HG02610 (cell line): ENCODE data around the gene C5orf47.
"Not testable (repeated sequence)": the region's sequence is repeated elsewhere in the genome, so short reads cannot be mapped to it uniquely, and the experiment has no call there.

ENCODE experiments used
- ATAC-seq: cut with Tn5 transposase; IDR thresholded peaks from one replicate; pipeline ENCODE4 v1.9.1; 2021; ENCODE audit warnings: mild to moderate bottlenecking, moderate library complexity; ENCODE audit not compliant: unreplicated experiment

Gene C5orf47

DNA sequence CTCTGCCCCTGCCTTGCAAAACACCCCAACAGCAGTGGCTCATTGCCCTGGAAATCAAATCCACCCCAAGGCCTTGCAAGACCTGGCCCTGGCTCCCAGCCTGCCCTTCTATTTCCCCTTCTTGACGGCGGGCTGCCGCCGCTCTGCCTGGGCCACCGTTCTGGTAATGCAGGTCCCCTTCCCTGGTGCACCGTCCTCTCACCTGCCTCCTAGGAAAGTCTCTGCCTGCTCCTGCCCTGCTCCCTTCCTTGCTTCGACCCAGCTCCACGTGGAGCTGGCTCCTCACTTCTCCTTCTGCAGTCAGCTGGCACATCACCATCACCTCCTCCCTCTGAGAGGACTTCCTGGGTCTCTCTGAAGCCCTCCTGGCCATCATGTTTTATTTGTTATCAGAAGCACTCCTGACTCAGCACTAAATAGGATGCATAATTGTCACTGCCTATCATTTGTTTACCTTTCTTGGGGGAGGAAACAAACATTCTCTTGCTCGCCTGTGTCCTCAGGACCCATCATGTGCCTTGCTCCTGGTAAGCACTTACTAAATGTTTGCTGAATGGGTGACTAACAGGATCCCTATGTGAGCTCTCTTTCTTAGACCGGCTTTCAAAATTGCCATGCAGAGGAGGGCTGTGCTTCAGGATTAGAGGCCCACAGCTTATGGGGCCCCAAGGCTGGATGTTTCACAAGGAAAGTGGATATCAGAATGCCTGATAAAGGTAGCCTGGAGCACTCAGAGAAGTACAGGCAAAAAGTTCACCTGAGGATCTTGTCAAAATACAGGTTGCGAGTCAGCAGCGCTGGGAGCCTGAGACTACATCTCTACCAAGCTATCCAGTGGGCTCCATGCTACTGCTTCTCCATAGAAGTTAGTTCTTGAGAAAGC, 19.6 kb upstream of the C5orf47 start:
- no peak for ATAC-seq

DNA sequence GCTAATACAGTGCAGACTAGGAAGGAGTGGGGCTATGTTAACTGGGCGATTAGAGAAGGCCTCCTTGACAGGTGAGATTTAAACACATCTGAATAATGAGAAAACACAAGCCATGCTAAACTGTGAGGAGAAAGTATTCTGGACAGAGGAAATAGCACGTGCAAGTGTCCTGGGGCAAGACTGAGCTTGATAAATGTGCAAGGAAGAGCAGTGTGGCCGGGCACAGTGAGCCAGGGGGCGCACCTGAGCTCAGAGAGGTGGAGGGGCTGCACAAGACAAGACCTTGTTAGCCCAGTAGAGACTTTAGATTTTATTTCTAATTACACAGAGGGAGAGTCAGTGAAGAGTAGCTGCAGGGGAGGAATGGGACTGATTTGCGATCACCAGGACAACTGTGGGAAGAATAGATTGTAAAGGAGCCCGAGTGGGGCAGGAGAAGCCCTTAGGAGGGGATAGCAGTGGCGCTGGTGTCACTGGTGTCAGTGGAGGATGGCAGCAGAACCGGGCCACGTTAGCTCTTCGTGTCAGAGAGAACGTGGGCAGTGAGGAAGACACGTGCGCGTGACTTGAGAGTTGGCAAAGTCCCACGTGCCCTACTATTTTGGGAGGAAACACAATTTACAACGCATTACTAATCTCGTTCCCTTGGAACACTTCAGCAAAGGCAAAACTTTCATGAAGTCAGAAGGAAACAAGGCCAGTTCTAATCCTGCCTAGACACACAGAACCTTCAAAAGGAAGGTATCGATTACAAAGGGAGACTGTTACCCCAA, 17.9 kb upstream of the C5orf47 start:
- no peak for ATAC-seq

DNA sequence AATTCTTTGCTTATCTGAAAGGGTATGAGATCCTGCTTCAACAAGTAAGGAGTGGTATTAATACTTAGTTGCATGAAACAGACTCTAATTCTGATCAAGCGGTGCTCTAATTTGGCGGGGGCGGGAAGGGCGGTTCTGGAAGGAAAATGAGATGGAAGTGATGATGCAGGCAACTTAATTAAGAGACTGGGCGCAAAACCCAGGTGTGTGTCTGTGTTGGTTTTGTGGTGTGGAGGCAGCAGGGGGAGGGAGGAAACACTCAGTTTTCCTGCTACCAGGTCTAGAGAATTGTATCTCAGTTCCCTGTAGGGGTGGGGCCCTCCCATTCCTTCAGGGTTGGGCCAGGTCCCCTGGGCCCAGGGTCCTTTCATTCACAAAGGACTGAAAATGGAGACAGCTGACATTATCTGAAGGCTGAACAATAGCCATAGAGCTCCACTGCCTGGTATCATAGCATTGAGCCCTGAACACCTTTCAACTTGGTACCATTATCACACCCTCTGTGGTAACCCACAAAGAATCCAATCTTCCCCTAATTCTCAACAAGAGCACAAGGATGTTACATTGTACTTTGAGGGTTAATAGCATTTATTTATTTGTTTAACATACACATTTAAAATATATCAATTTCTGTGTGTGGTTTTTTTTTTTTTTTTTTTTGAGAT, 17.2 kb upstream of the C5orf47 start:
- no peak for ATAC-seq

DNA sequence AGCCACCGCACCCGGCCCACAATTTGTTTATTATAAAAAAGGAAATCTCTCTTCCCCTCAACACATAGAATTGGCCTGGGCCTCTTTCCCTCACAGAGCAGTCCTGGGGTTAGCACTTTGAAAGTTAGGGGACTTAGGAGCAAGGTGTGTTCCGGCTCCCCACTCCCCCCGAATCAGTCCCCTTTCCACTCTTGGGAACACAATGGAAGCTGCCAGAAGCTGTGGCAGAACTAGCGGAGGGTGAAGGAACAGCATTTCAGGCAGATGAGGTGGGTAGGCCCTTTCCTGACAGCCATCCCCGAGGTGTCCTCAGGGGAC, 16.4 kb upstream of the C5orf47 start:
- ATAC-seq = no peak

DNA sequence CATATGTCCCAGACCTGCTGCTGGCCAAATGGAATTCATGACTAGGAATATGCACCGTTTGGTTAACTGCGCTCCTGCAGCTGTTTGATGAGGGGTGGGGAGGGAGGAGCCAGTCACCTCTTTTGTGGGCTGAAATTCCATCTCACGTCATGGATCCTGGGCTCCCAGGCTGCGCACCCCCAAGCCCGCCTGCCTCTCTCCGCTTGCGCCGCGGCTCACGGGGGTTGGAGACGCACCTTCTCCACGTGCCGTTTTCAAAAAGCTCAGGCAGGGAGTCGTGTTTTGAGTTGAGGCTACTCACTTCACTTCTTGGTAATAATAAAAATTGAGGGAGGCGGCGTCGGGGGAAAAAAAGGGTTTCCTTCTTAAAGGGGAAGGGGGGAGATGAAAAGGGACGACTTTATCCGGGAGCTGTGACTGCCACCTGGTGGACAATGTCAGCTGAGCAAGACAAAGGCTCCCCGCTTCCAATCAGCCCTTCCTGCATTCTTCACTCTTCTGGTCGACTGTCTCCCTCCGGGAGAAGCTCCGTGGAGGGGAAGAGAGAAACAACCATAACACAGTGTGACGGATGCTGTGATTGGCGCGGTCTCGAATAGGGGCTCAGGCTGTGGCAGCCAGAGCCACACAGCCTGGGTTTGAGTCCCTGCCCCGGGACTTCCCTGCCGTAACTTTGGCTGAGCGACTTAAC, 15.9 kb upstream of the C5orf47 start:
- ATAC-seq = no peak

DNA sequence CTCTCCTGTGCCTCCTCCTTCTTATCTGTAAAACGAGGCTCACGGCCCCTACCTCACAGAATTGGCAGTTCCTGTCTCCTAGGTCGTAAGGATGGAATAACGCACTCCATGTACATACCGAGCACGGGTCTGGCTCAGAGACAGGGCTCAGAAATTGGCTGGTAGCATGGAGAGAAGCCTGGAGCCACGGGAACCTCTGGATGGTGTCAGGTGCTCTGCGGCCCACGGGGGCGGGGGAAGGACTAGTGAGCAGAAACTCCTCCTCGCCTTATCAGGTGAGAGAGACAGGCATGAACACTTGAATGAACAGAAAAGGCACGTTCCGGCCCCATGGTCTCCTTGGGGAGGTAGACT, 15.4 kb upstream of the C5orf47 start:
- ATAC-seq = no peak

DNA sequence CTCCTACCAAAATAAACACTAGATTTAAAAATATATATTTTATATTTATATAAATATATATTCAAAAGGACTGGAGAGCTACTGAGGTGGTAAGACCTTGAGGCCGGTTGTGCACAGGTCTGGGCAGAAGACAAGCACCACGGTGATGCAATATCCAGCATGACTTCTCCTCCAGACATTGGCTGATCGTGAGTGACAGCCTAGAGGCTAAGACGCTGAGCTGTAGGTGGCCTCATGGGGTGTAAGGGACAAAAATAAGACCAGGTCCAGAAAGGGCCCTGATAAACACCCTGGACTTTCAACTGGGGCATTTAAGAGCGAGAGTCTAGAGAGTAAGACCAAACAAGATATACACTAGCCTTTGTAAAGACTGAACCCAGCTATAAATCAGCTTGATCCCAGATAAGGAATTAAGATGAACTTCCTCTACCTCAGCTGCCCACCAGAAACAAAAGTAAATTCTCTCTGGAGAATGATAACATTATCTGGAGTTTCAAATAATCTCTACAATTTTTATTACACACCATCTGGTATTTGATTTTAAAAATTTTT, 14.2 kb upstream of the C5orf47 start:
- no peak for ATAC-seq

DNA sequence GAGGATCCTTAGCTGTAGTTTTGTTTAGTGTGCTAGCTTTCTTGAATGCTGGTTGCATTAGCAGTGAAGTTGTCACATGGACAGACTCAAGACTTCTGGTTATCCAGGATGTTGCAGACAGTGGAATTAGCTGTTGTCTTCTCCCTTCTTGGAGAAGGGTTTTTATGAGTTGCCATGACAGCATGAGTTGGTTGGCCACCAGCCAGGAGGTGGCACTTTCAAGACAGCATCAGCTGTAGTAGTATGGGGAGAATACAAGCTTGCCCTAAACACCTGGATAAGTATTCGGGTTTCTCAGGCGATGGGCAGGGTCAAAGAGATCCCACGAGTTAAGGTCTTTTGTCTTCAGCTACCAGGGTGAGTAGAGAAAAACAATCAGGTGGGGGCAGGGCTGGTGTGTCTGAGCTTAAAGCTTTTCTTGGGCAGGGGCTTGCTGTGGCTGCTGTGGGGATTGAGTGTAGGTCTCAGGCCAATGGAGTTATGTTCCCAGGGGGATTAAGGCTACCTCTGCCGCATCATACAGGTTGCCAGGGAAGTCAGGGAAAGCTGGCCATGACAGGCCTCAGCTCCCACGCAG, 7.7 kb upstream of the C5orf47 start:
- ATAC-seq = no peak

DNA sequence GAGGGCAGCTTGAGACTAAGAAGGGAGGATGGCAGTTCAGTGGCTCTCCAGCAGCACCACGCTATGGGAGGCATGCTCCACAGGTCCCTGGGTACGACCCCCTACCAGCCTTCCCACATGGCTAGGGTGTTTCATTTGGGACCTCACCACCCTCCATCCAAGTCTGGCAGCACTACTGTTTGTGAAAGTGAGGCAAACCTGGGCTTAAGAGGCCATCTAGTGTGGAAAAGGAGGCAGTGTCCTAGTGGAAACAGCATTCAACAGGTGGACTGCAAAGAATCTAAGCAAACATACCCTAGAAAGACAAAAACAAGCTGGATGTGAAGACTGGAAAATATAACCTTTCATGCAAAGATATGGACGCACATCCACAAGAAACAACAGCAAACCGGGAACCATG, 4.8 kb upstream of the C5orf47 start:
- no peak for ATAC-seq

DNA sequence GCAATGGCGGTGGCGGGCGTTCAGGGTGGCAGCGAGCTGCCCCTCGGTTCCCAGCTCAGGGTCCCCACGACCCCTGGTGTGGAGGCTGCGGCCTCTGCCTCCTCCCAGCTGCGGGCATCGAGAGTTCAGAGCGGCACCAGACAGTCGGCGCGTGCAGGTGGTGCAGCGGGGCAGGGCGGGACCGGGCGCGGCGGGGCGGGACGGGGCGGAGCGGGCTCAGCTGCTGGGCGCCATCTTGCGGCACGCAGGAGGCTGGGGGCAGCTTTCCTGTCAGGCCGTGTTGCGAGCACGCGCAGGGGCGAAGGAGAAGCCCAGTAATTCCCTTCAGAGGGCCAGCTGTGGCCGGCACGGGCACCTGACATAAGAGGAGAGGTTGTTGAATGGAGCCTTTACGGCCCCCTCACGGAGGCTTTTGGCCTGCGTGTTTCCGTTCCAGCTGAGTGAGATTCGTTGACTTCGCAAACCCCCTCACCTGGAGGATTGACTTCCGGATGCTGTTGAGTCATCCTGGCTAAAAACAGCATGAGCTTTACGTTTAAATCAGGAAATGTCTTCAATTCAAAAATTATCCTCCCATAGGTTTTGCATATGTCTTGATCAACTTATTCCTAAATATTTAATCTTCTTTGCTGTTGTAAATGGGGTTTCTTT, 587 bp downstream of the C5orf47 start:
- ATAC-seq = no peak

DNA sequence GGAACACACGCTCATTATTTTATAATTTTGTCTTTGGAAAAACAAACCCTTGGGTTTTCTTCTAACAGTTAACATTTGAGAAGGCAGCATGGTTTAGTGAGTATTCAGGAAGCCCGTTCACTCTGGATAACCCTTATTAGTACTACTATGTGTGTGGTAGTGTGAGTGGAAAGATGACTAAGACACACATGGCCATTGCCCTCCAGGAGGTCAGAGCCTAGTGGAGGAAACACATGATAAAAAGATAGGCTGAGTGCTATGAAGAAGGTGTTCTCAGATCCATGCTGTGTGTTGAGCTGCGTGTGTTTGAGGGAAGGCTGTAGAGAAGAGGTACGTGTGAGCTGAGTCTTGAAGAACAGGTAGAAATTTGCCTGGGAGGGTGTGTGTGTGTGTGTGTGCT, 8.4 kb downstream of the C5orf47 start:
- ATAC-seq = no peak

DNA sequence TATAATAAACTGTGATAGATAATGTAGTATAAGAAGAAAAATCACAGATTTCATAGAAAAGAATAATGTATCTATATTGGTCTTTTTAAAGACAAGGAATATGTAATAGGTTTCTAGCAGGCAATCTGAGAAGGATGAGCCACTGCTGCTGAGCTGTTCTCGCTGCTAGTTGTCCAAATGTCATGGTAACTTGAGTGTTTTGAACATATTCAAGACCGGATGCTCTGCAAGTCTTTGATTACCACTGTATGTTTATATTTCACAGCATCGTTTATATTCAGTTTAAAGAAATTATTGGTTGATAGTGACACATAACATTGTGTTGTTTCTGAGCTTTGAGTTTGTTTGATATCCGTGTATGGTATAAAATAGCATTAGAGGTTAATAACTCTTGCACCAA, 9.6 kb downstream of the C5orf47 start:
- ATAC-seq = no peak

DNA sequence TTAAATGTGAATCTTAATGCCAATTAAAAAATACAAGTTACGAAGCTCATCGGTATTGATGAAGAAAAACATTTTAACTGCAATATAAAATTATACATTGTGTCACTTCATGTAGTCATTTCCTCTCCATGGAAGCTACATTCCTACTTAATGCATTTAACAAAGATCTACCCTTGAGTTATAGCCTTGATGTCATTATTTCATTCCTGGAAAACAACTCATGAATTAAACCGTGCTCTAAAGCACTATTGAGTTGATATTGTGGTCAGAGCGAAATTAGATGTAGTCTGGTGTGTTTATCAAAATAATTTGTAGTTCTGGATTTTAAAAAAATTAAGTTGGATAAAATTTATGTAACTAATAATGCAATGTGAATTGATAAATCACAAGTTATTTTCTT, 11.1 kb downstream of the C5orf47 start:
- no peak for ATAC-seq

DNA sequence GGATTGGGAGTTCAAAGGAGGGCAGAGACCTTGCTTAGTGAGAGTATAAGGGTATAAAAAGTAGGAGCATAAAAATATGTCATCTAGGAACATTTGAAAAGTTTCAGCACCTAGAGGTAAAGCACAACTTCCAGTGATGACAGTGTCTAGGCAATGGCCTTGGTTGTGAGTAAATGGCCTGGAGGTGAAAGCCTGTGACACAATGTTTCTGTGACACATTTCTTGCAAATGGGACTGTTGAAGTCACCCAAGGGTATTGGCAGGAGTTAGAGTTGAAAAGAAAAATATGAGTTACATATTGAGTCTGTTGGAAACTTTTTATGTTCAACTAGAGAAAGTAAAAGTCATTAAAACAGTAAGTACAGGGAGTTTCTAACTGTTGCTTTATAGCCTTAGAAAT, 14.8 kb downstream of the C5orf47 start:
- ATAC-seq = no peak

DNA sequence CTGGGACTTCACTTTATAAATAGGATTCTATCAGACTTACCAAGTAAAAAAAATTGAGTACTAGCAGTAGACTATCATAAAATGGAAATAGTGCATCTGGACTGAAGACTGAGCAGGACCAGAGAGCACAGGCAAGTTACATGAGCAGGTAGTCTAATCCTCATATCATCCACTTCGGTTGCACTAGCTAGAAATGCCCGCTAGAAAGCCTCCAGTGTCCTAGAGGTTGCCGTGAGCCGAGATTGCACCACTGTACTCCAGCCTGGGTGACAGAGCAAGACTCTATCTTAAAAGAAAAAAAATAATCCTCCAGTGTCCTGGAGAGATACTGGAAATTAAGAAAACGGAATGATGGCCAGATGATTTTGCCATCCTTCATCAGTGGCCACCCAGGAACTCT, 20.0 kb downstream of the C5orf47 start:
- ATAC-seq = no peak

DNA sequence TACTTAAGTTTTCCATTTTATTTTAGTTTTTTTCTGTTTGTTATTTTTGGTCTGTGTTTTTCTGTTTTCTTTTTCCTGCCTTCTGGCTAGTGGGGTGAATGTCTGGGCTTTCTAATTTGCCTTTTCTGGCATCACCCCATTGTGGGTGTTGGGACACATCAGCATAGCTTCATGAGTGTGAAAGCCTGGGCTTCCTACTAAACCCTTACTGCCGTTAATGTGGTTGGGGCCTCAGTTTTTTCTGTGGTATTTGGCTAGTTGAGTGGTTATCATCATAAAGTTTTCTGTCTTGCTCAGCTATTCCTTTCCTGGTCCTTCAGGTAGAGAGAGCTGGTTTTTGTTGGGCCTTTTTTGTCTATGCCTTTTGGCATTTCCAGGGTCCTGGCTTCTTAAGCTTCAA, 21.4 kb downstream of the C5orf47 start:
- ATAC-seq = no peak

DNA sequence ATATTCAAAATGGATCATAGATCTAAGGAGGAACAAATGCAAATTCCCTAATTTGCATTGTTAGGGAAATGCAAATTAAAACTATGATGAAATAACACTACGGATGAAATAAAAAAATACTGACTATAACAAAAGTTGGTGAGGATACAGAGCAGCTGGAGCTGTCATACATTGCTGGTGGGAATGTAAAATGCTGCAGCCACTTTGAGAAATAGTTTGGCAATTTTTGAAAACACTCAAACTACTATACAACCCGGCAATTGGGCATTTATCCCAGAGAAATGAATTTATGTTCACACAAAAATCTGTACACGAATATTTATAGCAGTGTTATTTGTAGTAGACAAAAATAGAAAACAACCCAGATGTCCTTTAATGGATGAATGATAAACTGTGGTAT, 22.5 kb downstream of the C5orf47 start:
- ATAC-seq = no peak

DNA sequence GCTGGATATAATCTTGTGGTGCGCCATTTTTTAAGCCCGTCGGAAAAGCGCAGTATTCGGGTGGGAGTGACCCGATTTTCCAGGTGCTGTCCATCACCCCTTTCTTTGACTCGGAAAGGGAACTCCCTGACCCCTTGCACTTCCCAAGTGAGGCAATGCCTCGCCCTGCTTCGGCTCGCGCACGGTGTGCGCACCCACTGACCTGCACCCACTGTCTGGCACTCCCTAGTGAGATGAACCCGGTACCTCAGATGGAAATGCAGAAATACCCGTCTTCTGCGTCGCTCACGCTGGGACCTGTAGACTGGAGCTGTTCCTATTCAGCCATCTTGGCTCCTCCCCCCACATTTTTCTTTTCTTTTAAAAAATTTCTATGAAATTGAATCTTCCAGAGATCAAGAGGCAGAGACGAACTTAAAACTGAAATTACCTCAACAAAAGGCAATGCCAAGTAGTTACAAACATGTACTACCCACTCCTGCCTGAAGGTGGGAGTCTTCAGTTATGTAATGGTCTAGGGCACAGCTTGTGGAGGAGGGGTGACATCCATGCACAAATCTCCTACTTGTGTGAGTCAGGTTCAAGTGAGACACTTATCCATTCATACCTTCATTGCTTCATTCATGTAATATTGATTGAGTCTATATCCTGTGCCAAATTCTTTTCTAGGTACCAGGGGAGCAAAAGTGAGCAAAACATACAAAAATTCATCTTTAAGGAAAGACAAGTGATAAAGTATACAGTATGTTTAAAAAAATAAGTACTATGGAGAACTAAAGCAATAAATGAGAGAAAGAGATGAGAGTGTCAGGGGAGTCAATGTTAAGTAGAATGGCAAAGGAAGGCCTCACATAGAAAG, 31.3 kb downstream of the C5orf47 start:
- not testable (repeated sequence) for ATAC-seq

DNA sequence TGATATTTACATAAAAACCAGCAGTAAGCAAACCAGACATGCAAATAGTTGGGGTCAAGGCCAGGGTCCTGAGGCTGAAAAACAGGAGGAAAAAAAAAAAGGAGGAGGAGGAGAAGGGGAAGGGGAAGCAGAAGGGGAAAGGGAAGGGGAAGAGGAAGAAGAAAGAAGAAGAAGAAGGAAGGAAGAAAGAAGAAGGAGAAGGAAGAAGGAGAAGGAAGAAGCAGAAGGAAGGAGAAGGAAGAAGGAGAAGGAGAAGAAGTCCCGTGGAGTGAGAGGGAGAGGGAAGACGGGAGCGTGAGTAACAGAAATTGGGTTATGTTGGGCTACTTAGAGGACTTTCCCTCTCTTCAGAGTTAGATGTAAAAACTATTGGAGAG, 31.9 kb downstream of the C5orf47 start:
- no peak for ATAC-seq
